Stomach smooth muscle (tissue), 2 donors: ENCODE results near the gene GRID1.
"Not testable (repeated sequence)": the region's sequence is repeated elsewhere in the genome, so short reads cannot be mapped to it uniquely, and the experiment has no call there.

Source experiments
- H3K27ac ChIP-seq: one replicate; pipeline ENCODE4 v1.7.0; 2013; ENCODE audit warnings: mild to moderate bottlenecking, low read length, inconsistent platforms
- H3K27me3 ChIP-seq, 2 donors: one replicate each; pipeline ENCODE4 v1.7.0; 2013; ENCODE audit warnings: low read length in 2 of 2; ENCODE audit not compliant: insufficient read depth in 2 of 2, control insufficient read depth in 1 of 2
- H3K36me3 ChIP-seq, 2 donors: one replicate each; pipeline ENCODE4 v1.7.0; 2013; ENCODE audit warnings: low read length in 2 of 2; ENCODE audit not compliant: control insufficient read depth in 2 of 2, insufficient read depth in 2 of 2
- H3K4me1 ChIP-seq: one replicate; pipeline ENCODE4 v1.7.0; 2013; ENCODE audit warnings: low read length; ENCODE audit not compliant: control insufficient read depth, insufficient read depth
- H3K4me3 ChIP-seq, 2 donors: one replicate each; pipeline ENCODE4 v1.7.0; 2013; ENCODE audit warnings: low read length in 2 of 2
- H3K9ac ChIP-seq, 2 donors: one replicate each; pipeline ENCODE4 v1.7.0; 2013; ENCODE audit warnings: low read length in 2 of 2, mild to moderate bottlenecking in 1 of 2
- H3K9me3 ChIP-seq, 2 donors: one replicate each; pipeline ENCODE4 v1.7.0; 2013; ENCODE audit warnings: low read length in 2 of 2; ENCODE audit not compliant: control insufficient read depth in 2 of 2
- donor health status: healthy.
- donor health status: Pancreatic carcinoma.

GRID1 gene

GRCh38 chr10:86104156-86104555 is 262.4 kb downstream of the GRID1 start:
- H3K36me3 ChIP-seq, result no peaks in the 10 kb centered on the region
- no peak overlapping the region for H3K27ac ChIP-seq
- H3K27me3 ChIP-seq, result no peaks in the 10 kb centered on the region
- H3K9me3 ChIP-seq, result no peaks in the 10 kb centered on the region
- peaks cover 5% of the 10 kb centered on the region for H3K4me1 ChIP-seq
- H3K9ac ChIP-seq, result no peak overlapping the region
- H3K4me3 ChIP-seq, result no peak overlapping the region

- peaks cover 5% of the 10 kb centered on the region for H3K4me1 ChIP-seq
- no peaks in the 10 kb centered on the region for H3K36me3 ChIP-seq
These were observed 263.0 kb downstream of the GRID1 start for GRCh38 chr10:86103391-86104101.

GRCh38 chr10:86102451-86102850 is 264.1 kb downstream of the GRID1 start:
- Histone ChIP-seq H3K9me3 (no peaks in the 10 kb centered on the region), H3K27ac (no peak overlapping the region), H3K4me1 (peaks cover 5% of the 10 kb centered on the region), H3K36me3 (no peaks in the 10 kb centered on the region), H3K4me3 (no peak overlapping the region), H3K27me3 (no peaks in the 10 kb centered on the region), H3K9ac (no peak overlapping the region)

More at GRCh38 chr10:86103391-86104101, 263.0 kb downstream of the GRID1 start:
- H3K4me3 ChIP-seq, result no peak overlapping the region
- no peak overlapping the region for H3K9ac ChIP-seq
- H3K9me3 ChIP-seq, result no peaks in the 10 kb centered on the region
- no peaks in the 10 kb centered on the region for H3K27me3 ChIP-seq
- no peak overlapping the region for H3K27ac ChIP-seq

GRCh38 chr10:86102031-86102430 is 264.6 kb downstream of the GRID1 start:
- H3K9ac ChIP-seq, result no peak overlapping the region
- H3K27me3 ChIP-seq, result no peaks in the 10 kb centered on the region
- H3K27ac ChIP-seq, result no peak overlapping the region
- H3K36me3 ChIP-seq, result no peaks in the 10 kb centered on the region
- H3K4me1 ChIP-seq, result peaks cover 5% of the 10 kb centered on the region
- H3K4me3 ChIP-seq, result no peak overlapping the region
- H3K9me3 ChIP-seq, result no peaks in the 10 kb centered on the region

- no peaks in the 10 kb centered on the region for H3K27me3 ChIP-seq
- no peak overlapping the region for H3K27ac ChIP-seq
- H3K36me3 ChIP-seq, result no peaks in the 10 kb centered on the region
- peaks cover 5% of the 10 kb centered on the region for H3K4me1 ChIP-seq
- H3K4me3 ChIP-seq, result no peak overlapping the region
- no peaks in the 10 kb centered on the region for H3K9me3 ChIP-seq
- H3K9ac ChIP-seq, result no peak overlapping the region
These were observed 266.0 kb downstream of the GRID1 start for GRCh38 chr10:86100581-86101061.

GRCh38 chr10:86099542-86100334 is 266.9 kb downstream of the GRID1 start:
- Histone ChIP-seq H3K36me3 (no peaks in the 10 kb centered on the region), H3K27ac (no peak overlapping the region), H3K4me1 (peaks cover 5% of the 10 kb centered on the region), H3K4me3 (no peak overlapping the region), H3K27me3 (no peaks in the 10 kb centered on the region), H3K9me3 (no peaks in the 10 kb centered on the region), H3K9ac (no peak overlapping the region)

- no peak overlapping the region for H3K9ac ChIP-seq
- no peaks in the 10 kb centered on the region for H3K27me3 ChIP-seq
- H3K4me3 ChIP-seq, result no peak overlapping the region
- no peak overlapping the region for H3K27ac ChIP-seq
- H3K9me3 ChIP-seq, result no peaks in the 10 kb centered on the region
- H3K4me1 ChIP-seq, result peaks cover 5% of the 10 kb centered on the region
- no peaks in the 10 kb centered on the region for H3K36me3 ChIP-seq
These were observed 268.3 kb downstream of the GRID1 start for GRCh38 chr10:86098187-86098881.

GRCh38 chr10:86095061-86095460 is 271.5 kb downstream of the GRID1 start:
- not testable (repeated sequence) for H3K27ac ChIP-seq, H3K27me3 ChIP-seq, H3K4me3 ChIP-seq, H3K4me1 ChIP-seq, H3K9me3 ChIP-seq, H3K36me3 ChIP-seq, H3K9ac ChIP-seq

GRCh38 chr10:86092311-86092710 is 274.3 kb downstream of the GRID1 start:
- not testable (repeated sequence) for H3K27me3 ChIP-seq, H3K27ac ChIP-seq, H3K9me3 ChIP-seq, H3K4me1 ChIP-seq, H3K36me3 ChIP-seq, H3K9ac ChIP-seq, H3K4me3 ChIP-seq

GRCh38 chr10:86091216-86091615 is 275.4 kb downstream of the GRID1 start:
- H3K27ac ChIP-seq, result no peak overlapping the region
- no peaks in the 10 kb centered on the region for H3K4me1 ChIP-seq
- H3K27me3 ChIP-seq, result no peaks in the 10 kb centered on the region
- no peak overlapping the region for H3K9ac ChIP-seq
- H3K36me3 ChIP-seq, result no peaks in the 10 kb centered on the region
- H3K9me3 ChIP-seq, result no peaks in the 10 kb centered on the region
- H3K4me3 ChIP-seq, result no peak overlapping the region
